Activated T-cell treated with anti-CD3 and anti-CD28 coated beads, Interleukin-2, amount 50 U/mL, for 1 hour (primary cell): Measurements from ENCODE around the gene GPR15LG.

Source experiments
- DNase-seq: peaks from one replicate; pipeline ENCODE4 v3.0.0-alpha.2; 2020

The GPR15LG gene

GRCh38 chr10:84217746-84218145 lies 44.1 kb downstream of the GPR15LG start:
- DNase-seq = no peak

GRCh38 chr10:84221916-84222315 lies 48.3 kb downstream of the GPR15LG start:
- DNase-seq = no peak

GRCh38 chr10:84224411-84225028 lies 50.9 kb downstream of the GPR15LG start:
- no peak for DNase-seq

- DNase-seq = no peak
Measured at GRCh38 chr10:84225427-84226173, 52.0 kb downstream of the GPR15LG start, which contains the start of gene LRIT2. LRIT2 (minus strand) TSS chr10:84225544; CDS start chr10:84225520, 24 bp downstream.

GRCh38 chr10:84226616-84227015 lies 53.0 kb downstream of the GPR15LG start:
- no peak for DNase-seq

GRCh38 chr10:84227810-84228209 lies 54.2 kb downstream of the GPR15LG start:
- DNase-seq = no peak

GRCh38 chr10:84230359-84230758 lies 56.8 kb downstream of the GPR15LG start:
- DNase-seq = no peak

GRCh38 chr10:84232376-84232775 lies 58.8 kb downstream of the GPR15LG start:
- DNase-seq = no peak

GRCh38 chr10:84233940-84234339 lies 60.3 kb downstream of the GPR15LG start:
- DNase-seq = no peak

- no peak for DNase-seq
Measured at GRCh38 chr10:84234479-84234878, 60.9 kb downstream of the GPR15LG start.
